ENCODE results near the gene VPS13D.

DNA sequence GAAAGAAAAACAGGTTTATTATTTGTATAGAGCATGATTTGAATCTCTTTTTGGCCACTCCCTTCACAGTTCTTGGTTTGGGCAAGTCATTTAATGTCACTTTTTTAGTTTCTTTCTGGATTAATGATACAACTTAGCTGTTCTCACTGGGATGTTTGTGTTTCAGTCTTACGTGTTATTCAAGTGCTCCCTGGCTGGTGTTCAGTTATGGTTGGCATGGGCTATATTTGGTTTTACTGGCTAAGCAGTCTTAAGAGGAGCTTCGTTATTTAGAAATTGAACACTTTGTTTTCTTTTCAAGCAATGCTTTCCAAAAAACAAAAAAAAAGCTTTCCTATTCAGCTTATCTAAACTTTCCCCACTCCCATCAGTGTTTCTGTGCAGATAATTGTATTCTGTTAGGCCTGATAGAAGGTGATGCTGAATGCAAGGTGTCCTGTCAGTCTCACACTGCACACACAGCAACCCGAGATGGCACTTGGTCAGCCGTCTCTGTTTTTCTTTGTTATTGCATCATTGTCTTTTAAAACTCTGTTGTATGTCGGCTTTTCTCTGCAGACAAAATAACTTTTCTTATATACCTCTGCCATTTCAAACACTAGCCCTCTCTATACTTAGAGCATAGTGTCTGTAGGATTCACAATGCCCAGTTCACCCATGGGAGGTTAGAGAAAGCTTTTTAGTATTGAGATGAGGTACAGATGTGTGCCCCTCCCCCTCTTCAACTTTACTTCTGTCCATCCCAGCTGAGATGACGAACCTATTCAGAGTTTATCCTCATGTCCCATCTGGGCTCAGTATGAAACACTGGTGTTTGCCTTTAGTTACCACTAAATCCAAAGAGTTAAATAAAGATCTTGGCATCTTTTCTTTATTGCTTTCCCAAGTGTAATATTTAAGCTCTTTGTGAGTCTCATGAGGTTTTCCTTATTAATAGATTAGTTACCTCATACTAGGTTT is 80.2 kb downstream of the VPS13D start:
- TF ChIP-seq, protein P1, sequence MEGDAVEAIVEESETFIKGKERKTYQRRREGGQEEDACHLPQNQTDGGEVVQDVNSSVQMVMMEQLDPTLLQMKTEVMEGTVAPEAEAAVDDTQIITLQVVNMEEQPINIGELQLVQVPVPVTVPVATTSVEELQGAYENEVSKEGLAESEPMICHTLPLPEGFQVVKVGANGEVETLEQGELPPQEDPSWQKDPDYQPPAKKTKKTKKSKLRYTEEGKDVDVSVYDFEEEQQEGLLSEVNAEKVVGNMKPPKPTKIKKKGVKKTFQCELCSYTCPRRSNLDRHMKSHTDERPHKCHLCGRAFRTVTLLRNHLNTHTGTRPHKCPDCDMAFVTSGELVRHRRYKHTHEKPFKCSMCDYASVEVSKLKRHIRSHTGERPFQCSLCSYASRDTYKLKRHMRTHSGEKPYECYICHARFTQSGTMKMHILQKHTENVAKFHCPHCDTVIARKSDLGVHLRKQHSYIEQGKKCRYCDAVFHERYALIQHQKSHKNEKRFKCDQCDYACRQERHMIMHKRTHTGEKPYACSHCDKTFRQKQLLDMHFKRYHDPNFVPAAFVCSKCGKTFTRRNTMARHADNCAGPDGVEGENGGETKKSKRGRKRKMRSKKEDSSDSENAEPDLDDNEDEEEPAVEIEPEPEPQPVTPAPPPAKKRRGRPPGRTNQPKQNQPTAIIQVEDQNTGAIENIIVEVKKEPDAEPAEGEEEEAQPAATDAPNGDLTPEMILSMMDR (IDR thresholded peaks at IDR 0.05), result no peak
- TF ChIP-seq POLR2AphosphoS5 (IDR thresholded peaks at IDR 0.05; ENCODE audit: low read depth, low read length) (no peak), SIN3A (IDR thresholded peaks at IDR 0.05; ENCODE audit: borderline replicate concordance, insufficient read depth, low read depth, low read length) (no peak), TCF7L2 (IDR thresholded peaks at IDR 0.05; ENCODE audit: low read depth, low read length) (no peak)
- TF ChIP-seq, protein P2, sequence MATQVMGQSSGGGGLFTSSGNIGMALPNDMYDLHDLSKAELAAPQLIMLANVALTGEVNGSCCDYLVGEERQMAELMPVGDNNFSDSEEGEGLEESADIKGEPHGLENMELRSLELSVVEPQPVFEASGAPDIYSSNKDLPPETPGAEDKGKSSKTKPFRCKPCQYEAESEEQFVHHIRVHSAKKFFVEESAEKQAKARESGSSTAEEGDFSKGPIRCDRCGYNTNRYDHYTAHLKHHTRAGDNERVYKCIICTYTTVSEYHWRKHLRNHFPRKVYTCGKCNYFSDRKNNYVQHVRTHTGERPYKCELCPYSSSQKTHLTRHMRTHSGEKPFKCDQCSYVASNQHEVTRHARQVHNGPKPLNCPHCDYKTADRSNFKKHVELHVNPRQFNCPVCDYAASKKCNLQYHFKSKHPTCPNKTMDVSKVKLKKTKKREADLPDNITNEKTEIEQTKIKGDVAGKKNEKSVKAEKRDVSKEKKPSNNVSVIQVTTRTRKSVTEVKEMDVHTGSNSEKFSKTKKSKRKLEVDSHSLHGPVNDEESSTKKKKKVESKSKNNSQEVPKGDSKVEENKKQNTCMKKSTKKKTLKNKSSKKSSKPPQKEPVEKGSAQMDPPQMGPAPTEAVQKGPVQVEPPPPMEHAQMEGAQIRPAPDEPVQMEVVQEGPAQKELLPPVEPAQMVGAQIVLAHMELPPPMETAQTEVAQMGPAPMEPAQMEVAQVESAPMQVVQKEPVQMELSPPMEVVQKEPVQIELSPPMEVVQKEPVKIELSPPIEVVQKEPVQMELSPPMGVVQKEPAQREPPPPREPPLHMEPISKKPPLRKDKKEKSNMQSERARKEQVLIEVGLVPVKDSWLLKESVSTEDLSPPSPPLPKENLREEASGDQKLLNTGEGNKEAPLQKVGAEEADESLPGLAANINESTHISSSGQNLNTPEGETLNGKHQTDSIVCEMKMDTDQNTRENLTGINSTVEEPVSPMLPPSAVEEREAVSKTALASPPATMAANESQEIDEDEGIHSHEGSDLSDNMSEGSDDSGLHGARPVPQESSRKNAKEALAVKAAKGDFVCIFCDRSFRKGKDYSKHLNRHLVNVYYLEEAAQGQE (IDR thresholded peaks at IDR 0.05; ENCODE audit: insufficient read depth in 1 of 2, low read depth in 2 of 2, low read length in 1 of 2), result no peak

All from Panc1 (cell line).